K562 (cell line): ENCODE measurements around the gene AGAP1.

Source experiments
- CHAMP1 ChIP-seq: fragments of 450-650 bp; IDR thresholded peaks from 2 replicates; pipeline ENCODE4 v1.6.1; 2016; ENCODE audit warnings: mild to moderate bottlenecking
- CTCF ChIP-seq, 3 experiments: IDR thresholded peaks in 2 of 3; conservative IDR thresholded peaks in 1 of 3; 2 replicates each; pipeline ENCODE4 v1.5.1; 2011 to 2012; ENCODE audit warnings: low read length in 3 of 3, mild to moderate bottlenecking in 3 of 3, control low read depth in 2 of 3, improper control_type of control experiment in 1 of 3, inconsistent platforms in 1 of 3, low read depth in 1 of 3, mixed read lengths in 1 of 3, moderate library complexity in 1 of 3; ENCODE audit not compliant: insufficient read depth in 2 of 3
- POLR2A ChIP-seq: fragments of 450-650 bp; conservative IDR thresholded peaks from 2 replicates; pipeline ENCODE4 v1.6.1; 2016

DNA sequence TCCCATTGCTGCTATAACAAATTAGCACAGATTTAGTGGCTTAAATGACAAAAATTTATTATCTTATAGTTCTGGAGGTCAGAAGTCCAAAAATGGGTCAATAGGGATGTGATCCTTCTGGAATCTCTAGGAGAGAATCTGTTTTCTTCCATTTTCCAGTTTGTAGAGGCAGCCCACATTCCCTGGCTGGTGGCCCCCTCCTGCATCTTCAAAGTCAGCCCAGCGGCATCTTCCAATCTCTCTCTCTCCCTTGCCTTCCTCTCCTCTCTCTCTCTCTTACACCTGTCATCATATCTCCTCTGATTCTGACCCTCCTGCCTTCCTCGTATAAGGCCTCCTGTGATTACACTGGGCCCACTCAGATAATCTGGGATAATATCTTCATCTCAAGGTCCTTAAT, 3.9 kb upstream of the AGAP1 start:
- no peak for TF ChIP-seq CTCF (IDR thresholded peaks at IDR 0.05 in 2 of 3, conservative IDR thresholded peaks at IDR 0.05 in 1 of 3; ENCODE audit: insufficient read depth in 2 of 3, low read depth in 1 of 3, low read length in 3 of 3)
- no peak for TF ChIP-seq CHAMP1
- no peak for TF ChIP-seq POLR2A
